ENCODE data around the gene LYPD6.

DNA sequence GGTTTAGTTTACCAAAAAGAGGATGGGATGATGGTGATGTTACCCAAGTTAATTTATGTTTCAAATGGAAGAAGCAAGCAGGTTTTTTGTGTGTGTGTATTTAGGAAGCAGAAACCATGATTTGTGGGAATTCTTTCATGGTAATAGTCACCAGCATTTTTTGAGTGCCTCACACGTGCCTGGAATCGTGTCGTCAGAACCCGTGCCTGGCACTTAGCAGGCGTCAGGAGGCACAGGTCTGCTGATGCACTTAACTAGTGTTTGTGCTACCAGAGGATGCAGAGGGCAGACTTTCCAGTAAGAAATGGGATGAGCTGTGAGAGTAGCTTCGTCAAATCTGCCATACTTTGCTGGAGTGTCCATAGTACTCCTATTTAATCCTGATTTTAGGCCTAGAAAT lies 41.1 kb downstream of the LYPD6 start:
- no peak for TF ChIP-seq POLR2A (IDR thresholded peaks at IDR 0.05)
- TF ChIP-seq, protein P1, sequence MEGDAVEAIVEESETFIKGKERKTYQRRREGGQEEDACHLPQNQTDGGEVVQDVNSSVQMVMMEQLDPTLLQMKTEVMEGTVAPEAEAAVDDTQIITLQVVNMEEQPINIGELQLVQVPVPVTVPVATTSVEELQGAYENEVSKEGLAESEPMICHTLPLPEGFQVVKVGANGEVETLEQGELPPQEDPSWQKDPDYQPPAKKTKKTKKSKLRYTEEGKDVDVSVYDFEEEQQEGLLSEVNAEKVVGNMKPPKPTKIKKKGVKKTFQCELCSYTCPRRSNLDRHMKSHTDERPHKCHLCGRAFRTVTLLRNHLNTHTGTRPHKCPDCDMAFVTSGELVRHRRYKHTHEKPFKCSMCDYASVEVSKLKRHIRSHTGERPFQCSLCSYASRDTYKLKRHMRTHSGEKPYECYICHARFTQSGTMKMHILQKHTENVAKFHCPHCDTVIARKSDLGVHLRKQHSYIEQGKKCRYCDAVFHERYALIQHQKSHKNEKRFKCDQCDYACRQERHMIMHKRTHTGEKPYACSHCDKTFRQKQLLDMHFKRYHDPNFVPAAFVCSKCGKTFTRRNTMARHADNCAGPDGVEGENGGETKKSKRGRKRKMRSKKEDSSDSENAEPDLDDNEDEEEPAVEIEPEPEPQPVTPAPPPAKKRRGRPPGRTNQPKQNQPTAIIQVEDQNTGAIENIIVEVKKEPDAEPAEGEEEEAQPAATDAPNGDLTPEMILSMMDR (IDR thresholded peaks at IDR 0.05) = no peak
